ENCODE results near the gene NTM.

- TF ChIP-seq CTCF (IDR thresholded peaks at IDR 0.05) (peak in 1 of 4 experiments; percentile 39), EP300 (IDR thresholded peaks at IDR 0.05) (no peak), POLR2AphosphoS5 (IDR thresholded peaks at IDR 0.05) (no peak)
These were observed 908.6 kb downstream of the NTM start for GRCh38 chr11:132278801-132279574.
